Dermis blood vessel endothelial cell (primary cell): ENCODE data around the gene HMG20B. TPM values are rescaled to one million over a fixed set of nuclear protein-coding genes. Genes with fewer than 3 reads are reported as not detected.
"Not testable (repeated sequence)": the region's sequence is repeated elsewhere in the genome, so short reads cannot be mapped to it uniquely, and the experiment has no call there.

Source experiments
- DNase-seq: peaks from one replicate; pipeline ENCODE4 v3.0.0; 2010
- total RNA-seq: library from RNA; depleted of rRNA; stranded (reverse); fragments of >200 nt; gene quantifications from 2 replicates; pipeline ENCODE4 v1.2.3, GENCODE V29; 2014

HMG20B gene
- total RNA-seq: 75.0 and 94.7 TPM in 2 replicates

GRCh38 chr19:3572855-3573161 lies at the start of gene HMG20B:
TSS of gene HMG20B (plus strand) at chr19:3572944. CDS start at chr19:3573310, 366 bp downstream.
- no peak for DNase-seq

DNA sequence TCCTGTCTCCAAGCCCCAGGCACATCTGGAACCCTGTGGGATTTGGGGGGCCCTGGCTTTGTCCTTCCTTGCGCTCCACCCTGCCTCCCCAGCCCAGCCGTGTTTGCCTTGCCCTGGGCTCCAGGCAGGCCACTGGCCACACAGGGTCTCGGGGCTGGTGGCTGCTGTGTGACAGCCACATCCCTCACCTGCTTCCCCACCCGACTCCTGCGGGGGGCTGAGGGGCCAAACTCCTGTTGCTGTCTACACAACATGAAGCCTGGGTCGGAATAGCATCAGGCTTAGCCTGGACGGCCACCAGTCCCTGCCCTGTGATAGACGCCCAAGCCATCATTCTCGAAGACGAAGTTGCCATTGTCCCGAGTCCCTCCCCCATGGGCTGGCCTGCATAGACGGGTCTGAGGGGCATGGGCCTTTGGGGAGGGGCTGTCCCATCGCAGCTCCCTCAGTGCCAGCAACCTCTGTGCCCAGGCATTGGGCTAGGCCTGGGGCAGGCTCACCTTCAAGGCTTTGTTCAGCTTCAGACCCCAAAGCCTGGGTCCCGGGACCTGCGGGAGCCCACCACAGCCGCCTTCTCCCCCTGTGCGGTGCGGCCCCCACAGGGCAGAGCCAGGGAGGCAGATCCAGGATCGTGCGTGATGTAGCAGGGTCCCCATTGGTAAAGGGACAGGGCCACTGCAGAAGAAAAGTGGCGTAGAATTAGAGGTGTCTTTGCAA lies 49.2 kb upstream of the HMG20B start:
- no peak for DNase-seq

- DNase-seq: no peak
Measured at GRCh38 chr19:3524078-3524842, 48.5 kb upstream of the HMG20B start.

DNA sequence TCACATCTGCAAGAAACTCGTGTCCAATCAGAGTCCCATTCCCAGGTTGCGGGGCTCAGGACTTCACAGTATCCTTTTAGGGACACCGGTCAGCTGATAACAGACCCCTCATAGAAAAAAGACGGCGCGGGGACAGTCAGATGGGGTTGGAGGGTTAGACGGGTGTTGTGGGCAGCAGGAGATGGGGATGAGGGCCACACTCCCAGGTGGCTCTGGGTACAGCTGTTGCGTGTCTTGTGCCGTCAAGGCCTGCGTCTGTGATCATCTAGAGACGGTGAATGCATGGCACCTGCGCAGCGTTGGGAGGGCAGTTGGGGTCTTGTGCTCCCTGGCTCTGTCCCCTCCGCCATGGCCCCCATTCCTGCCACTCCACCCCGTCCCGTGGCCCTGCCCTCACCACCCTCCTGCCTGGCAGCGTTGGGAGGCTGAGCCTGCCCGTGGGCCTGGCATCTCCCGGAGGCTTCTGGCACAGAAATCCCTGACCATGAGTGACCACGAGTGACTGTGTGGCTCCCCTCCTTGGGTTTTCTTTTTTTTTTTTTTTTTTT lies 47.8 kb upstream of the HMG20B start:
- DNase-seq: no peak

- DNase-seq: no peak
Measured at GRCh38 chr19:3526507-3527237, 46.1 kb upstream of the HMG20B start.

DNA sequence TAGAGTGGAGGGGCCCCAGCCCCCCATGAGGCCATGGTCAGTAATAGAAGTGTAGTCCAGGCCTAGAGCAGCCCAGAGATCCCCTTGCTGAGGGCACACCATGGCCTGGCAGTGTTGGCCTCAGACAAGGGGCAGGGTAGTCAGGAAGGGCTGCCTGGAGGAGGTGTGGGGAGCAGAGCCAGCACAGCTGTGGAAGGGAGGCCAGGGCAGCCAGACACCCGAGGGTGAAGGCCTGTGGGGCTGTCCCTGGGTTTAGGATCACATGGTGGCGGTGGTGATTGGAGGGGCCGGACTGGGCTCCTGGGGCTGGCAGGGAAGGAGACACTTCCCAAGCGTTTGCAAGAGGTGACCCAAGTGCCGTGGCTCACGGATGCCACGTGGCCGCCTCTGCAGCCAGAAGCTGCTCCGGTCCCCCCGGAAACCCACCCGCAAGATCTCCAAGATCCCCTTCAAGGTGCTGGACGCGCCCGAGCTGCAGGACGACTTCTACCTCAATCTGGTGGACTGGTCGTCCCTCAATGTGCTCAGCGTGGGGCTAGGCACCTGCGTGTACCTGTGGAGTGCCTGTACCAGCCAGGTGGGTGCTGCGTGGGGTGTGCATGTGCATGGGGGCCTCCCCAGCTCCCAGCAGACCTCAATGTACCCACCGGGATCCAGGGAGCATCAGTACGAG lies 45.4 kb upstream of the HMG20B start:
- DNase-seq: no peak

DNA sequence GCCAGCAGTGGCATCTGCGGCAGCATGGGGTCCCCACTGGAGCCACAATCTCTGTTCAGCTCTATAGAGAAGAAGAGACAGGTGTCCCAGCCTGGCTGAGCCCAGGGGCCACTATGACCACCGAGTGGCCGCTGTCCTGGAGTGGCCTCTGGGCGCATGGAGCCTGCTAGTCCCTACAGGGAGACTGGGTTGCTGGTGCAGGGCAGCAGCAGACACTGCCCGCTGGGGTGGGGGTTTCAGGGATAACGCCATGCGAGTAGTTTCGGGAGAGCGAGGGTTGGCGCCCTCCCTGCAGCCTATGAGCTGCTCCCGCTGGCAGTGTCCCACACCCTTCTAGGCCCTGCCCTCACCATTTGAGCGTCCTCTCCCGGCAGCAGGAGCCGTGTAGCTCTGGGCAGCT lies 44.7 kb upstream of the HMG20B start:
- DNase-seq: no peak

- DNase-seq: no peak
Measured at GRCh38 chr19:3528539-3529211, 44.1 kb upstream of the HMG20B start.

DNA sequence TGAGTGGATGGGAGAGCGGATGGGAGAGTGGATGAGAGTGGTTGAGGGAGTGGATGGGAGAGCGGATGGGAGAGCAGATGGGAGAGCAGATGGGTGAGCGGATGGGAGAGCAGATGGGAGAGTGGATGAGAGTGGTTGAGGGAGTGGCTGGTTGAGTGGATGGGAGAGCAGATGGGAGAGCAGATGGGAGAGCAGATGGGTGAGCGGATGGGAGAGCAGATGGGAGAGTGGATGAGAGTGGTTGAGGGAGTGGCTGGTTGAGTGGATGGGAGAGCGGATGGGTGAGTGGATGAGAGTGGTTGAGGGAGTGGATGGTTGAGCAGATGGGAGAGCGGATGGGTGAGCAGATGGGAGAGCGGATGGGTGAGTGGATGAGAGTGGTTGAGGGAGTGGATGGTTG lies 43.4 kb upstream of the HMG20B start:
- DNase-seq: not testable (repeated sequence)

DNA sequence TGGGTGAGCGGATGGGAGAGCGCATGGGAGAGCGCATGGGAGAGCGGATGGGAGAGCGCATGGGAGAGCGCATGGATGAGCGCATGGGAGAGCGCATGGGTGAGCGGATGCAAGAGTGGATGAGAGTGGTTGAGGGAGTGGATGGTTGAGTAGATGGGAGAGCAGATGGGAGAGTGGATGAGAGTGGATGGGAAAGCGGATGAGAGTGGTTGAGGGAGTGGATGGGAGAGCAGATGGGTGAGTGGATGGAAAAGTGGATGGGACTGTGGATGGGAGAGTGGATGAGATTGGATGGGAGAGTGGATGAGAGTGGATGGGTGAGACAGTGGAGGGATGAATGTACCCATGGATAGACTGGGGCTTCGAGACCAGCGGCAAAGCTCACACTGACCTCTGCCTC lies 42.4 kb upstream of the HMG20B start:
- no peak for DNase-seq

DNA sequence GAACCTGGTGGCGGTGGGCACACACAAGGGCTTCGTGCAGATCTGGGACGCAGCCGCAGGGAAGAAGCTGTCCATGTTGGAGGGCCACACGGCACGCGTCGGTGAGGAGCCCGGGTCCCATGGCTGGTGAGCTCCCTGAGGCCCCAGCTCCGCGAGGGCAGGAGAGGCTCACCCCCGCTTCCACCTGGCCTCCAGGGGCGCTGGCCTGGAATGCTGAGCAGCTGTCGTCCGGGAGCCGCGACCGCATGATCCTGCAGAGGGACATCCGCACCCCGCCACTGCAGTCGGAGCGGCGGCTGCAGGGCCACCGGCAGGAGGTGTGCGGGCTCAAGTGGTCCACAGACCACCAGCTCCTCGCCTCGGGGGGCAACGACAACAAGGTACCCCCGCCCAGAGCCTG lies 41.0 kb upstream of the HMG20B start:
- DNase-seq: no peak

- DNase-seq: no peak
Measured at GRCh38 chr19:3532154-3532786, 40.5 kb upstream of the HMG20B start.

DNA sequence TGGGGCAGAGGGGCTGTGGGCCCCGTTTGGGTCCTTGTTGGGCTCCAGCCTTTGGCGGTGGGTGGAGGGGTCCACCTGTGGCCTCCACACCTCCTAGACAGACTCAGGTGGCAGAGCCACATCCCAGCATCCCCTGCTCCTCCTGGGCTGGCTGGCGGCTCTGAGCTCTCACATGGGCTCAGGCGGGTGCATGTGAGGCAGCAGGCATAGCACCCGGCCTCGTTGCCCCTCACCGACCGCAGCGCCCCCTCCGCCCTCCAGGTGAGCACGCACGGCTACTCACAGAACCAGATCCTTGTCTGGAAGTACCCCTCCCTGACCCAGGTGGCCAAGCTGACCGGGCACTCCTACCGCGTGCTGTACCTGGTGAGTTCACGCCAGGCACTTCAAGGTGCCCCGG lies 39.7 kb upstream of the HMG20B start:
- no peak for DNase-seq

DNA sequence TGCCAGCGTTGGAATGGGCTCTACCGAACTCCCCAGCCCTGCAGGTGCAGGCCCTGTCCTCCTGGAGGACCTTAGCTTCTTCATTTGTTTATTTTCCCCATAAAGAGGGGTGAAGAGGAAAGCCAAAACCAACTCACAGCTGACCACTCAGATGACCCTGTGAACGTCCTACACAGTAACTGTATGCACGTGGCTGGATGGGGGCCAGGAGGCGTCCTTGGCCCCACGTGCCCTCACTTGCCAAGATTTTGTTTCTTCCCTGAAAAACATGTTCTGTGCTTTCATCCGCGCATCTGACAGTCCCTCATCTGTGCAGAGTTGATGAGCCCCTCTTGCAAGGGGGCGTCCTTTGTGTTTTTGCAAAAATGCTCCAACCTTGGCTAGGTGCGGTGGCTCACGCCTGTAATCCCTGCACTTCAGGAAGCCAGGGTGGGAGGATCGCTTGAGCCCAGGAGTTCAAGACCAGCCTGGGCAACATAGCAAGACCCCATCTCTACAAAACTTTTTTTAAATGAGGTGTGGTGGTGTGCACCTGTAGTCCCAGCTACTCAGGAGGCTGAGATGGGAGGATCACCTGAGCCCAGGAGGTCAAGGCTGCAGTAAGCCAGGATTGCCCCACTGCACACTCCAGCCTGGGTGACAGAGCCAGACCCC lies 39.1 kb upstream of the HMG20B start:
- no peak for DNase-seq

DNA sequence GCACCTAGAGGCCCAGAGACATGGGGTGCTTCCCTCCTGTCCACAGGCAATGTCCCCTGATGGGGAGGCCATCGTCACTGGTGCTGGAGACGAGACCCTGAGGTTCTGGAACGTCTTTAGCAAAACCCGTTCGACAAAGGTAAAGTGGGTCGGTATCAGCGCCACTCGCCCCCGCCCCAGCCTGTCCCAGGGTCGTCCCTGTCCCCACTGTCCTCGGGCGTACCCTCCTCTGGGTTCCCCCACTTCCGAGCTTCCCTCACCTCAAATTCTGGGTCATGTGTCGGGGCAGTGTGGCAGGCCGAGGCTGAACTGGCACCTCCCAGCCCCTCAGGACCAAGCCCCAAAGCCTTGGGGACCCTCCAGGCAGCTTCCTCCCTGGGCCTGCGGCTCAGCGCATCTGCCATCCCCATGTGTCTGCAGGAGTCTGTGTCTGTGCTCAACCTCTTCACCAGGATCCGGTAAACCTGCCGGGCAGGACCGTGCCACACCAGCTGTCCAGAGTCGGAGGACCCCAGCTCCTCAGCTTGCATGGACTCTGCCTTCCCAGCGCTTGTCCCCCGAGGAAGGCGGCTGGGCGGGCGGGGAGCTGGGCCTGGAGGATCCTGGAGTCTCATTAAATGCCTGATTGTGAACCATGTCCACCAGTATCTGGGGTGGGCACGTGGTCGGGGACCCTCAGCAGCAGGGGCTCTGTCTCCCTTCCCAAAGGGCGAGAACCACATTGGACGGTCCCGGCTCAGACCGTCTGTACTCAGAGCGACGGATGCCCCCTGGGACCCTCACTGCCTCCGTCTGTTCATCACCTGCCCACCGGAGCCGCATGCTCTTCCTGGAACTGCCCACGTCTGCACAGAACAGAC lies 38.1 kb upstream of the HMG20B start:
- no peak for DNase-seq

- no peak for DNase-seq
Measured at GRCh38 chr19:3535235-3535535, 37.6 kb upstream of the HMG20B start.

GRCh38 chr19:3535563-3535965 lies 37.2 kb upstream of the HMG20B start:
- no peak for DNase-seq

DNA sequence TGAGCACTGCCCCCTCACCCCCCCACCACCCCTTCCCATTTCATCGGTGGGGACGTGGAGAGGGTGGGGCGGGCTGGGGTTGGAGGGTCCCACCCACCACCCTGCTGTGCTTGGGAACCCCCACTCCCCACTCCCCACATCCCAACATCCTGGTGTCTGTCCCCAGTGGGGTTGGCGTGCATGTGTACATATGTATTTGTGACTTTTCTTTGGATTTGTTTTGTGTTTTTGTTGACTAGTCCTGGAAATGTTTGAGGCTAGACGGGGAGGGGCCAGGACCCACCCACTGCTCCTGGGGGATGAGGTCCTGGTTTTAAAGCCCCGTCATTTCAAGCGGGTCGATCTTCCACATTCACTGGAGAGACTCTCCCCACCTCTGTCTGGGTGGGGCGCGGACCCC lies 36.8 kb upstream of the HMG20B start:
- DNase-seq: no peak

DNA sequence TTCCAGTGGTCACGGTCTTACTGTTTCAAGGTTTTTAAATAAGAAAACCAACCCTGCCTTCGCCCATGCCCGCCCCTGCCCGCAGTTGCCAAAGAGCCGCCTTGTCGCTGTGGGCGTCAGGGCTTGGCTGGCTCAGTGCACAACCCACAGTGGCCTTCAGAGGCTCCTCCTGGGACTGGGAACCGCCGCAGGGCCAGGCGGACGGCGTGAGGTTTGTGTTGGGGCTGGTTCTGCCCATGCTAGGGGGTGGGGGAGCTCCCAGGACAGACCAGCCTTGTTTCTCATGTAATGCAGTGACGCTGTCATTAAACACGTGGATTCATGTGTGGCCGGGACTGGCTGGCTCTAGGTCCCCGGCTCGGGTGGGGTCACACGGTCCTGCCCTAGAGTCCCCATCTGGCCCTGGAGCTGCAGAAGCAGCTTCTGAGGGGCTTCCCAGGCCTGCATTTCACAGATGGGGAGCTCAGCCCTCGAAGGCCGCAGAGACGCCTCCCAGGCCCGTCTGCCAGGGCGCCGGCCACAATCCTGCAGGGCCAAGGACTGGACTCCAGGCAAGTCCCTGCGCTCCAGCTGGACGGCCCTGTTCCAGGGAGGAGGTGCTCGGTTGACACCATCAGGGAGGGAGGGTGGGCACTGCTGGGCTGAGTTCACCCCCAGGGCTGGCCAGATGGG lies 36.2 kb upstream of the HMG20B start:
- DNase-seq: no peak

DNA sequence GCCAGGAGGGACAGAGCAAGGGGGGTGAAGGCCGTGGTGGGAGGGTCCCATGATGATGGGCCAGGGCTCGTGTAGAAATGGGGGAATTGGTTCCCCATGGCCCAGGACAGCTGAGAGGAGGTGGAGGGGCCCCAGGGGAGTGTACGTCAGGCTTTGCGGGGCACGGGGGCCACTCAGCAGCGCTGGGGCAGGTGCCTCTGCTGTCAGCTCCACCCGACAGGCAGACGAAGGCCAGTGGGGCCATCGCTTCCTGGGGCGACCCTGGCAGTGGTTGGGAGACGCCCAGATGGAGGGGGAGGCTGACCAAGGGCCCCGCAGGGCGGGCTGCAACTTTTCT lies 35.7 kb upstream of the HMG20B start:
- DNase-seq: no peak
